Measurements from ENCODE around the gene CDK5. TPM values are rescaled to one million over a fixed set of nuclear protein-coding genes. Genes with fewer than 3 reads are reported as not detected.

Gene CDK5
- polyA plus RNA-seq, 1 donor (not counting 4 experiments of a cell fraction or from before 2014, with no cell fraction given), result 19.3 TPM

DNA sequence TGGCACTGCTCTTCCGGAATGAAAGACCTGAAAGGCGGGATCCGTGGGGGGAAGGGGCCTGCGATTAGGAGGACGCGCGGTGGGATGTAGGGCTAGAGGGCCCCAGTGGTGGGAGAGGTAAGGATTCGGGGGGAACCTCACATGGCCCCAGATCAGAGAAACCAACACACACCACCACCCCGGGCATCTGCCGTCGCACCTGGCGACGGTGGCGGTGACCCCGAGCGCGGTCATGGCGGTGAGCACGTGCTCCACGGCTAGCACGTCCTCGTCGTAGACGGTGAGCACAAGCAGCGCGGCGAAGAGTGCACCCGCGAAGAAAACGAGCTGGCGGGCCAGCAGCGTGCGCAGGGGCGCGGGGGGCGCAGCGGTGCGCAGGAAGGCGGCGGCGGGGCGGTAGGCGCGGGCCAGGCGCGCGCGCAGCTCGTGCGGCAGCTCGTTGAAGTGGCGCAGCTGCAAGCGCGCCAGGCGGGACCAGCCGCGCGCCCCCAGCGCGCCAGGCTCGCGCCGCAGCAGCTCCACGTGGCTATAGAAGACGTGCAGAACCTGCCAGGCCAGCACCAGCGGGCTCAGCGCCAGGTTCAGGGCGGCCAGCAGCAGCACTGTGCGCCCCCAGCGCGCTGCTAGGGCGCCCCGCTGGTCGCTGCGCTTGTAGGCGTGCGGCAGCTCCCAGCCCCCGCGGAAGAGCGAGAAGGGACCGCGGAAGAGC, 39.1 kb downstream of the CDK5 start:
- no peaks in the 10 kb centered on the region for H3K9me3 ChIP-seq (ENCODE audit: control insufficient read depth, low read depth, low read length)
- H4K20me1 ChIP-seq (ENCODE audit: control insufficient read depth, extremely low read depth, insufficient read depth, low read length), result no peaks in the 10 kb centered on the region
- peak overlapping the region; percentile 30 for H2AFZ ChIP-seq (ENCODE audit: control insufficient read depth, low read length)
- H3K27me3 ChIP-seq (ENCODE audit: control insufficient read depth, extremely low read depth, insufficient read depth, low read length), result peaks cover 43% of the 10 kb centered on the region
- peak; percentile 79 for TF ChIP-seq EZH2 (IDR thresholded peaks at IDR 0.05; ENCODE audit: low read length)
- TF ChIP-seq, protein P1, sequence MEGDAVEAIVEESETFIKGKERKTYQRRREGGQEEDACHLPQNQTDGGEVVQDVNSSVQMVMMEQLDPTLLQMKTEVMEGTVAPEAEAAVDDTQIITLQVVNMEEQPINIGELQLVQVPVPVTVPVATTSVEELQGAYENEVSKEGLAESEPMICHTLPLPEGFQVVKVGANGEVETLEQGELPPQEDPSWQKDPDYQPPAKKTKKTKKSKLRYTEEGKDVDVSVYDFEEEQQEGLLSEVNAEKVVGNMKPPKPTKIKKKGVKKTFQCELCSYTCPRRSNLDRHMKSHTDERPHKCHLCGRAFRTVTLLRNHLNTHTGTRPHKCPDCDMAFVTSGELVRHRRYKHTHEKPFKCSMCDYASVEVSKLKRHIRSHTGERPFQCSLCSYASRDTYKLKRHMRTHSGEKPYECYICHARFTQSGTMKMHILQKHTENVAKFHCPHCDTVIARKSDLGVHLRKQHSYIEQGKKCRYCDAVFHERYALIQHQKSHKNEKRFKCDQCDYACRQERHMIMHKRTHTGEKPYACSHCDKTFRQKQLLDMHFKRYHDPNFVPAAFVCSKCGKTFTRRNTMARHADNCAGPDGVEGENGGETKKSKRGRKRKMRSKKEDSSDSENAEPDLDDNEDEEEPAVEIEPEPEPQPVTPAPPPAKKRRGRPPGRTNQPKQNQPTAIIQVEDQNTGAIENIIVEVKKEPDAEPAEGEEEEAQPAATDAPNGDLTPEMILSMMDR (optimal IDR thresholded peaks at IDR 0.05 in 1 of 3, IDR thresholded peaks at IDR 0.05 in 1 of 3, conservative IDR thresholded peaks at IDR 0.05 in 1 of 3; ENCODE audit: extremely low read depth in 1 of 3, insufficient read depth in 2 of 3, low read length in 3 of 3), result no peak
- peaks cover 4% of the 10 kb centered on the region for H3K4me1 ChIP-seq (ENCODE audit: control insufficient read depth, extremely low read depth, insufficient read depth, low read length)
- DNase-seq (ENCODE audit: low read depth, low spot score) (no peak), FAIRE-seq (no peak)
- no peak overlapping the region for H3K4me3 ChIP-seq (ENCODE audit: control insufficient read depth in 2 of 3, extremely low read depth in 1 of 3, insufficient read depth in 2 of 3, low read depth in 1 of 3, low read length in 3 of 3)
- no peak overlapping the region for H3K9ac ChIP-seq (ENCODE audit: control insufficient read depth, extremely low read depth, insufficient read depth, low read length)
- no peaks in the 10 kb centered on the region for H3K79me2 ChIP-seq (ENCODE audit: control insufficient read depth, insufficient read depth, low read length)
- peak overlapping the region; percentile 56 for H3K4me2 ChIP-seq (ENCODE audit: control insufficient read depth, extremely low read depth, insufficient read depth, low read depth, low read length)
- H3K27ac ChIP-seq (ENCODE audit: control insufficient read depth, insufficient read depth, low read length), result no peak overlapping the region
- H3K9me1 ChIP-seq (ENCODE audit: control insufficient read depth, extremely low read depth, insufficient read depth, low read length), result no peaks in the 10 kb centered on the region
- dilution Hi-C loops (cut with MboI; ENCODE audit: extremely low pct_ligation_motif_present, low sequenced_read_pairs), result no loop called here
- H3K36me3 ChIP-seq (ENCODE audit: control insufficient read depth in 2 of 2, extremely low read depth in 1 of 2, insufficient read depth in 2 of 2, low read length in 2 of 2), result no peaks in the 10 kb centered on the region

DNA sequence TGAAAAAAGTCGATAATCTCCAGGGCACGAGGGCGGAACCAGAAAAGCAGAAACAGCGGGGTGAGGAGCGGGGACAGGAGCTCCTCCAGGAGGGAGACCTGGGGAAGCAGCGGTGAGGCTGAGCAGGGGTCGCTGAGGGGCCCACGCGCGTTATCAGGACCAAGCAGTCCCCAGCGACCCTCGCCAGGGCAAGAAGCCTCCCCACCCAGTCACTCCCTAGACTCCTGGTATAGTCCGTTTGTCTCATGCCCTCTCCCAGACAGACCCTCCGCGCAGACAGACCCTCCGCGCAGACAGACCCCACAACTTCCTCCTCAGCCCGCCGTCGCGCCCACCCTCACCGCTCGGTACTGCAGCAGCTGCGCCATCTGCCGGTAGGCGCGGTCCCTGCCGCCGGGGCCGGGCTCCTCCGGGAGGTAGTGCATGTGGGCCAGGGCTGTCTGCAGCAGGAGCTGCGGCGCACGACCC, 39.7 kb downstream of the CDK5 start:
- Histone ChIP-seq H3K9ac (ENCODE audit: control insufficient read depth, extremely low read depth, insufficient read depth, low read length) (no peak overlapping the region), H3K4me1 (ENCODE audit: control insufficient read depth, extremely low read depth, insufficient read depth, low read length) (peaks cover 7% of the 10 kb centered on the region), H3K27ac (ENCODE audit: control insufficient read depth, insufficient read depth, low read length) (no peak overlapping the region), H3K27me3 (ENCODE audit: control insufficient read depth, extremely low read depth, insufficient read depth, low read length) (peaks cover 47% of the 10 kb centered on the region), H3K79me2 (ENCODE audit: control insufficient read depth, insufficient read depth, low read length) (no peaks in the 10 kb centered on the region), H2AFZ (ENCODE audit: control insufficient read depth, low read length) (no peak overlapping the region), H3K9me1 (ENCODE audit: control insufficient read depth, extremely low read depth, insufficient read depth, low read length) (no peaks in the 10 kb centered on the region), H3K9me3 (ENCODE audit: control insufficient read depth, low read depth, low read length) (no peaks in the 10 kb centered on the region), H3K4me3 (ENCODE audit: control insufficient read depth in 2 of 3, extremely low read depth in 1 of 3, insufficient read depth in 2 of 3, low read depth in 1 of 3, low read length in 3 of 3) (no peak overlapping the region), H3K36me3 (ENCODE audit: control insufficient read depth in 2 of 2, extremely low read depth in 1 of 2, insufficient read depth in 2 of 2, low read length in 2 of 2) (no peaks in the 10 kb centered on the region), H3K4me2 (ENCODE audit: control insufficient read depth, extremely low read depth, insufficient read depth, low read depth, low read length) (peak overlapping the region; percentile 56), H4K20me1 (ENCODE audit: control insufficient read depth, extremely low read depth, insufficient read depth, low read length) (no peaks in the 10 kb centered on the region)
- FAIRE-seq, result no peak
- dilution Hi-C loops (cut with MboI; ENCODE audit: extremely low pct_ligation_motif_present, low sequenced_read_pairs), result no loop called here
- no peak for DNase-seq (ENCODE audit: low read depth, low spot score)
- no peak for TF ChIP-seq EZH2 (IDR thresholded peaks at IDR 0.05; ENCODE audit: low read length)
- TF ChIP-seq, protein P1 (optimal IDR thresholded peaks at IDR 0.05 in 1 of 3, IDR thresholded peaks at IDR 0.05 in 1 of 3, conservative IDR thresholded peaks at IDR 0.05 in 1 of 3; ENCODE audit: extremely low read depth in 1 of 3, insufficient read depth in 2 of 3, low read length in 3 of 3), result peak; percentile 68 to 96 (median 95)

Measured in keratinocyte (primary cell).